Endodermal cell (in vitro differentiated cells): ENCODE data around the gene NPLOC4. TPM values are rescaled to one million over a fixed set of nuclear protein-coding genes. Genes with fewer than 3 reads are reported as not detected.
"Not testable (repeated sequence)": the region's sequence is repeated elsewhere in the genome, so short reads cannot be mapped to it uniquely, and the experiment has no call there.

Source experiments
- DNase-seq: peaks from one replicate; pipeline ENCODE4 v3.0.0-alpha.2; 2017
- H3K27ac ChIP-seq: 2 replicates; pipeline ENCODE4 v1.5.1; 2013; ENCODE audit warnings: mild to moderate bottlenecking, low read depth, low read length, moderate library complexity
- H3K27me3 ChIP-seq: 2 replicates; pipeline ENCODE4 v1.6.1; 2013; ENCODE audit warnings: mild to moderate bottlenecking, low read length, moderate library complexity; ENCODE audit not compliant: insufficient read depth, control insufficient read depth, poor library complexity, severe bottlenecking
- H3K36me3 ChIP-seq: 2 replicates; pipeline ENCODE4 v1.7.0; 2013; ENCODE audit warnings: mild to moderate bottlenecking, low read length, moderate library complexity; ENCODE audit not compliant: control insufficient read depth, insufficient read depth
- H3K4me1 ChIP-seq: one replicate; pipeline ENCODE4 v1.7.0; 2013; ENCODE audit warnings: low read length; ENCODE audit not compliant: control insufficient read depth, insufficient read depth
- H3K4me3 ChIP-seq: 2 replicates; pipeline ENCODE4 v1.5.1; 2013; ENCODE audit warnings: mild to moderate bottlenecking, low read length, moderate library complexity
- H3K9ac ChIP-seq: 2 replicates; pipeline ENCODE4 v1.6.1; 2013; ENCODE audit warnings: mild to moderate bottlenecking, low read length, moderate library complexity; ENCODE audit not compliant: poor library complexity, severe bottlenecking; ENCODE audit errors: extremely low read depth
- H3K9me3 ChIP-seq: 2 replicates; pipeline ENCODE4 v1.6.1; 2013; ENCODE audit warnings: mild to moderate bottlenecking, low read length, moderate library complexity; ENCODE audit not compliant: control insufficient read depth
- H3K27ac Mint-ChIP-seq: 2 replicates; pipeline ENCODE4 v1.8.0; 2020; ENCODE audit warnings: mixed read lengths
- H3K27me3 Mint-ChIP-seq: 2 replicates; pipeline ENCODE4 v1.8.0; 2021; ENCODE audit warnings: mild to moderate bottlenecking, mixed read lengths; ENCODE audit not compliant: insufficient read depth
- H3K36me3 Mint-ChIP-seq: 2 replicates; pipeline ENCODE4 v1.8.0; 2020; ENCODE audit warnings: low read depth, mixed read lengths
- H3K4me1 Mint-ChIP-seq: 2 replicates; pipeline ENCODE4 v1.8.0; 2020; ENCODE audit warnings: mixed read lengths
- H3K4me3 Mint-ChIP-seq: 2 replicates; pipeline ENCODE4 v1.8.0; 2020; ENCODE audit warnings: mild to moderate bottlenecking, moderate library complexity, mixed read lengths
- H3K9me3 Mint-ChIP-seq: 2 replicates; pipeline ENCODE4 v1.8.0; 2020; ENCODE audit warnings: mild to moderate bottlenecking, mixed read lengths
- WGBS, 2 experiments: methylation state at CpG; one replicate each; pipeline versions ENCODE4 v1.1.5 to v1.1.7; 2013; ENCODE audit warnings: missing lambda C conversion rate in 2 of 2, mixed read lengths in 1 of 2; ENCODE audit not compliant: insufficient coverage in 1 of 2, insufficient read length in 1 of 2; 5-methylcytosine and 5-hydroxymethylcytosine counted together
- total RNA-seq, 2 donors: library from RNA; stranded (reverse); fragmentation: NEBNext Ultra II Directional in 1 of 2; extraction: Animal tissue kit (Norgen Biotek cat#: 25700) in 1 of 2; gene quantifications; 2 replicates in 1 of 2; 3 replicates in 1 of 2; pipeline ENCODE4 v1.2.1, GENCODE V29; 2021
- TF ChIP-seq, protein P1 (sequence below): fragments of 200-600 bp; sonication (generic); conservative IDR thresholded peaks from 2 replicates; pipeline ENCODE4 v1.5.0; 2021; ENCODE audit warnings: antibody characterized with exemption, mild to moderate bottlenecking

The NPLOC4 gene
- total RNA-seq, 2 donors from 2014 or later, result 113 to 118 TPM

- not testable (repeated sequence) for H3K36me3 ChIP-seq, H3K27ac Mint-ChIP-seq, H3K4me3 Mint-ChIP-seq, H3K27me3 ChIP-seq, H3K4me1 ChIP-seq, H3K36me3 Mint-ChIP-seq, H3K9me3 ChIP-seq, H3K4me3 ChIP-seq, H3K9ac ChIP-seq, H3K27ac ChIP-seq, H3K9me3 Mint-ChIP-seq, DNase-seq, H3K4me1 Mint-ChIP-seq
- 90 to 100% methylated on average over 5 of the region's 6 CpGs for WGBS, 2 experiments
- H3K27me3 Mint-ChIP-seq, result peaks cover 36% of the 10 kb centered on the region
Observed at GRCh38 chr17:81531013-81531412, 105.9 kb downstream of the NPLOC4 start.

GRCh38 chr17:81529437-81529803 lies 107.5 kb downstream of the NPLOC4 start:
- no peak overlapping the region for H3K27ac Mint-ChIP-seq
- H3K27ac ChIP-seq, result no peak overlapping the region
- H3K9me3 ChIP-seq, result no peaks in the 10 kb centered on the region
- TF ChIP-seq, protein P1, sequence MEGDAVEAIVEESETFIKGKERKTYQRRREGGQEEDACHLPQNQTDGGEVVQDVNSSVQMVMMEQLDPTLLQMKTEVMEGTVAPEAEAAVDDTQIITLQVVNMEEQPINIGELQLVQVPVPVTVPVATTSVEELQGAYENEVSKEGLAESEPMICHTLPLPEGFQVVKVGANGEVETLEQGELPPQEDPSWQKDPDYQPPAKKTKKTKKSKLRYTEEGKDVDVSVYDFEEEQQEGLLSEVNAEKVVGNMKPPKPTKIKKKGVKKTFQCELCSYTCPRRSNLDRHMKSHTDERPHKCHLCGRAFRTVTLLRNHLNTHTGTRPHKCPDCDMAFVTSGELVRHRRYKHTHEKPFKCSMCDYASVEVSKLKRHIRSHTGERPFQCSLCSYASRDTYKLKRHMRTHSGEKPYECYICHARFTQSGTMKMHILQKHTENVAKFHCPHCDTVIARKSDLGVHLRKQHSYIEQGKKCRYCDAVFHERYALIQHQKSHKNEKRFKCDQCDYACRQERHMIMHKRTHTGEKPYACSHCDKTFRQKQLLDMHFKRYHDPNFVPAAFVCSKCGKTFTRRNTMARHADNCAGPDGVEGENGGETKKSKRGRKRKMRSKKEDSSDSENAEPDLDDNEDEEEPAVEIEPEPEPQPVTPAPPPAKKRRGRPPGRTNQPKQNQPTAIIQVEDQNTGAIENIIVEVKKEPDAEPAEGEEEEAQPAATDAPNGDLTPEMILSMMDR, result no peak
- H3K4me1 ChIP-seq, result no peaks in the 10 kb centered on the region
- no peaks in the 10 kb centered on the region for H3K36me3 ChIP-seq
- no peaks in the 10 kb centered on the region for H3K4me1 Mint-ChIP-seq
- H3K4me3 ChIP-seq, result no peak overlapping the region
- no peaks in the 10 kb centered on the region for H3K27me3 ChIP-seq
- peaks cover 33% of the 10 kb centered on the region for H3K27me3 Mint-ChIP-seq
- no peaks in the 10 kb centered on the region for H3K36me3 Mint-ChIP-seq
- H3K9me3 Mint-ChIP-seq, result no peaks in the 10 kb centered on the region
- no peak for DNase-seq
- no peak overlapping the region for H3K9ac ChIP-seq
- WGBS, 2 experiments, result 89 to 100% methylated on average over 3 to 6 of the region's 6 CpGs
- no peak overlapping the region for H3K4me3 Mint-ChIP-seq

GRCh38 chr17:81528651-81529436 lies 108.1 kb downstream of the NPLOC4 start:
- no peaks in the 10 kb centered on the region for H3K4me1 Mint-ChIP-seq
- Histone ChIP-seq H3K36me3 (no peaks in the 10 kb centered on the region), H3K9me3 (no peaks in the 10 kb centered on the region), H3K27me3 (no peaks in the 10 kb centered on the region), H3K9ac (no peak overlapping the region), H3K4me3 (no peak overlapping the region), H3K27ac (no peak overlapping the region), H3K4me1 (no peaks in the 10 kb centered on the region)
- no peaks in the 10 kb centered on the region for H3K36me3 Mint-ChIP-seq
- no peak for DNase-seq
- H3K27me3 Mint-ChIP-seq, result peaks cover 29% of the 10 kb centered on the region
- WGBS, 2 experiments, result 92 to 96% methylated on average over 46 to 62 of the region's 62 CpGs
- TF ChIP-seq, protein P1, result no peak
- H3K27ac Mint-ChIP-seq, result no peak overlapping the region
- H3K9me3 Mint-ChIP-seq, result no peaks in the 10 kb centered on the region
- no peak overlapping the region for H3K4me3 Mint-ChIP-seq

- no peak for DNase-seq
- Mint-ChIP-seq H3K9me3 (no peaks in the 10 kb centered on the region), H3K4me3 (no peak overlapping the region), H3K27me3 (peaks cover 26% of the 10 kb centered on the region), H3K4me1 (peaks cover under 1% of the 10 kb centered on the region), H3K36me3 (no peaks in the 10 kb centered on the region), H3K27ac (no peak overlapping the region)
- Histone ChIP-seq H3K4me3 (no peak overlapping the region), H3K36me3 (no peaks in the 10 kb centered on the region), H3K9me3 (no peaks in the 10 kb centered on the region), H3K9ac (no peak overlapping the region), H3K4me1 (no peaks in the 10 kb centered on the region), H3K27ac (no peak overlapping the region), H3K27me3 (no peaks in the 10 kb centered on the region)
- TF ChIP-seq, protein P1, result no peak
- WGBS, 2 experiments, result 84 to 96% methylated on average over 11 to 20 of the region's 20 CpGs
Observed at GRCh38 chr17:81528384-81528650, 108.6 kb downstream of the NPLOC4 start.
